Testis (tissue), 2 donors: ENCODE data around the gene ENAH.

ENCODE experiments used
- CTCF ChIP-seq, 3 experiments: fragments of 450-650 bp in 2 of 3; fragments of 200-600 bp in 1 of 3; sonication (generic) in 1 of 3; IDR thresholded peaks; one replicate each; pipeline ENCODE4 v1.5.1; 2016 to 2019; ENCODE audit warnings: antibody characterized with exemption in 3 of 3, mild to moderate bottlenecking in 2 of 3, moderate library complexity in 1 of 3
- POLR2A ChIP-seq: fragments of 450-650 bp; IDR thresholded peaks from one replicate; pipeline ENCODE4 v1.6.1; 2017; ENCODE audit warnings: antibody characterized with exemption, mild to moderate bottlenecking, moderate library complexity

- TF ChIP-seq CTCF (IDR thresholded peaks at IDR 0.05), result no peak
- no peak for TF ChIP-seq POLR2A
Measured at GRCh38 chr1:225692517-225692879, 39.6 kb upstream of the ENAH start.
